CD4-positive, alpha-beta T cell treated with Interleukin-15 for 1 hour (primary cell): Measurements from ENCODE around the gene GLOD4.
"Not testable (repeated sequence)": the region's sequence is repeated elsewhere in the genome, so short reads cannot be mapped to it uniquely, and the experiment has no call there.

ENCODE experiments used
- DNase-seq: peaks from one replicate; pipeline ENCODE4 v3.0.0-alpha.2; 2020

The GLOD4 gene

GRCh38 chr17:781805-782731, at the start of gene GLOD4, which contains the start of gene MRM3:
Gene GLOD4 (minus strand): TSS chr17:782280. CDS start chr17:782255, 25 bp downstream.
Gene MRM3 (plus strand): TSS chr17:782353. CDS start chr17:782379, 26 bp downstream.
- peak; percentile 92 for DNase-seq

- no peak for DNase-seq
Observed at GRCh38 chr17:830950-831349, 48.9 kb upstream of the GLOD4 start.

DNA sequence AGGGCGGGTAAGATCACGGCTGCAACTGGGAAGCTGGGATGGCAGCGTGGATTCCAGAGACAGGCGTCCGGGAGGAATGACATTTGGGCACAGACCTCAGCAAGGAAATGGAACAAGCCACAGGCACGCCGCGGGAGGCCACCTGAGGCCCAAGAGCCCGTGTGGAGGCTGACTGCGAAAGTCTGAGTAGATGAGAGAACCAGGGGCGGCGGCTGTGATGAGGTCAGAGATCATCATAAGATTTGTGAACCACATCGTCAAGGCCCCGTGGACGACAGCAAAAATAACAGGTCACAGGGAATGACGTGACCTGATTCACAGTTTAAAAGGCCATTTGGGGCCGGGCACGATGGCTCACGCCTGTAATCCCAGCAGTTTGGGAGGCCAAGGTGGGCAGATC, 48.3 kb upstream of the GLOD4 start:
- DNase-seq: no peak

GRCh38 chr17:829614-830013, 47.5 kb upstream of the GLOD4 start:
- not testable (repeated sequence) for DNase-seq

- no peak for DNase-seq
Observed at GRCh38 chr17:828761-829160, 46.7 kb upstream of the GLOD4 start.

DNA sequence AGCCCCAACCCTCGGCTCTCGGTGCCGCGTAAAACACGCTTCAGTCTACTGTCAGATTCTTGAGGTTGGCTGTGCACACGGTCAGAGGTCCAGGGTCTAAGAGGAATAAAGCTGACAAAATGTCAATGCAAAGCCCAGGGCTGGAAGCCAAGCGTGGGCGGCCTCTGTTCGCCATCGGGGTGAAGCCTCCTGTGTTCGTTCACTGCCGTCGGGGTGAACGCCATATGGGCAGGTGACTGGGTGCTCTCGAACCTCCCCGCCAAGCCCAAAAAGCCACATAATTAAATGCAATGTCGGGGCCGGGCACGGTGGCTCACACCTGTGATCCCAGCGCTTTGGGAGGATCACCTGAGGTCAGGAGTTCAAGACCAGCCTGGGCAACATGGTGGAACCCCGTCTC, 44.7 kb upstream of the GLOD4 start:
- no peak for DNase-seq

DNA sequence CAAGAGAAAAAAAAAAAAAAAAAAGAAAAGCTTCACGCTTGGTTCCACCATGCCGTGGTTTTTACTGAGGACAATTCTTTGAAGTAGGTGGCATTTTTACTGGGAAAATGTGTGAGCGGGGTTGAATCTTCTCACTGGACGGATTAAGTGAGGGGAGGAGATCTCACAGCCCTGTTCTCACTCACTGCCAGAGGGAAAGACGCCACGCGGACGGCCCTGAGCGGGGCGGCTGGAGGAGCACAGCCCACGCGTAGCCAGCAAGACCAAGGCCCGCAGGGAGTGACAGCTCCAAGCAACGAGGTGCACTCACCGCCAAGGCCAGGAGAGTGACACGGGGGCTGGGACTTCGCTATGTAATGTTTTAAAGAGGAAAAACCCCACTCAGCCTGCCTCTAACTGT, 43.1 kb upstream of the GLOD4 start:
- DNase-seq: no peak

- DNase-seq: no peak
Observed at GRCh38 chr17:824378-824777, 42.3 kb upstream of the GLOD4 start.

- no peak for DNase-seq
Observed at GRCh38 chr17:823501-823902, 41.4 kb upstream of the GLOD4 start.

DNA sequence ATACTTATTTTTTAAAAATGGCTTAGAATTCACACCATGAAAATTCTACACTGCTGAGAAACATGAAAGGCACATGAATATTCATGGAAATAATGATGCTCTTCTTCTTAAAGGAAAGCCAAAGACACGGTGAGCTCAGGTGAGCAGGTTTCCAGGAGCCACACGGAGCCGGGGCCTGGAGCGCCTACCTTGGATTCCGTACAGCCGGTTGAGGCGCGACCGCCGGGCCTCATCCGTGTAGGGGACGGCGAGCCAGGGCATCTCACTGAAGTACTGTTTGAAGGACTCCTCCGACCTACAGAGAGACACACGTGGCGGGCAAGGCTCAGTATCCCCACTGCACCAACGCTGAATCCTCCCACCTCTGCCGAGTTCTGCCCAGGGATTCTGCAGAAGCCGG, 37.2 kb upstream of the GLOD4 start:
- DNase-seq: no peak

GRCh38 chr17:814371-814770, 32.3 kb upstream of the GLOD4 start:
- DNase-seq: no peak

GRCh38 chr17:812638-813204, 30.6 kb upstream of the GLOD4 start:
- DNase-seq: no peak

GRCh38 chr17:811051-811784, 29.1 kb upstream of the GLOD4 start:
- no peak for DNase-seq

- no peak for DNase-seq
Observed at GRCh38 chr17:807523-808294, 25.6 kb upstream of the GLOD4 start.

- no peak for DNase-seq
Observed at GRCh38 chr17:806781-807522, 24.9 kb upstream of the GLOD4 start.

DNA sequence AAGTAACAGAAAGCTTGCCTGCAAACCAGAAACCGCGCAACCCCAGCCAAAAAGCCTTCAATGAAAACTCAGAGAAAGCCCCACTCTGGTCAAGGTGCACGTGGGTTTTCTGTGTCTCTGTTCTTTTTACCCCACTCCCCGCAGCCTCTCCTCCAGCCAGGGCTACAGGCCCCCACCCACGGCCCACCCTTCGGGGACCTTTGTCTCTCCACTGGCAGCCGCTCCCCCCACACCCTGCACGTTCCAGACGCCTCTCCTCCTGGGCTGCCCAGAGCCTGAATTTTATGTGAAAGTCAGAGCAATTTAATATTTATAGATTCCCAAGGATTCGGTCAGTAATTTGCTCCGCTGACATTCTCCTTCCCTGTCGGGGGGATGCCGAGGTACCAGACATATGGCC, 24.3 kb upstream of the GLOD4 start:
- DNase-seq: no peak

- not testable (repeated sequence) for DNase-seq
Observed at GRCh38 chr17:805886-806285, 23.8 kb upstream of the GLOD4 start.

DNA sequence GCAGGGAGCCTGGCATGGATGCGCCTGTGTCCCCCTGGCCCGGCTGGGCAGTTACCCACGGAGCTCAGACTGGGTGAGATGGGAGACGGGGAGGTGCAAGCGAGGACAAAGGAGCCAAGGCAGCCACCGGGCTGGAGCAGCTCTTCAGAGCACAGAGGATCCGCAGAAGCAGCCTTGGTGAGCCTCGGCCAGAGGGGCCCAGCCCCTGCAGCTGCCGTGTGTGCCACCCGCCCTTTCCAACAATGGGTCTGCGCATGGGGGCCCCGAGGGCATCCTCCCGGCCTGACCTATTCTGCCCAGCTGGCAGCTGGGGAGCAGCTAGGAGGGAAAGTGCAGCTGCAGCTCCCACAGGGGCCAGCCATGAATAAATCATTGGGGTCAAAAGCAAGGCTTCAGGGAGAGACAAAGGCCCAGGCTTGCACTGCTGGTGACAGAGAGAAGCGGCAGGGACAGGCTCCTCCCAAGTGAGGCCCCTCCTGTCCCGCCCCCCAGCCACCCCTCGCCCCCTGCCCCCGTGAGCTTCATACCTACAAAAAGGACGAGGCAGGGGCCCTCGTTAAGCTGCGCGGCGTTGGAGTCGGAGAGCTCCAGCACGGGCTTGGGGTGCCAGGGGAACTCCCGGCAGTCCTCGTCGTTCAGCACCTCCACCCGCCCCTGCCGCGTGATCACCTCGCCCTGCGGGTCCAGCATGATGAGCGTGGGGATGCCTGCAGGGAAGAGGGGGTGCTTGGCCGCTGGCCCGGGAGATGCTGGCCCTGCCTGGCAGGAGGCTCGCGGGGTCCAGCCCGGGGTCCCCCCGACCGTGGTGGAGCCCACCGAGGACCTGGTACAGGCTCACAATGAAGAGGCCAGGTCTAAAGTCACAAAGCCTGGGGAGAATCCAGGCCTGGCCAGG, 22.7 kb upstream of the GLOD4 start:
- DNase-seq: no peak

GRCh38 chr17:802901-803881, 21.1 kb upstream of the GLOD4 start:
- DNase-seq: no peak

DNA sequence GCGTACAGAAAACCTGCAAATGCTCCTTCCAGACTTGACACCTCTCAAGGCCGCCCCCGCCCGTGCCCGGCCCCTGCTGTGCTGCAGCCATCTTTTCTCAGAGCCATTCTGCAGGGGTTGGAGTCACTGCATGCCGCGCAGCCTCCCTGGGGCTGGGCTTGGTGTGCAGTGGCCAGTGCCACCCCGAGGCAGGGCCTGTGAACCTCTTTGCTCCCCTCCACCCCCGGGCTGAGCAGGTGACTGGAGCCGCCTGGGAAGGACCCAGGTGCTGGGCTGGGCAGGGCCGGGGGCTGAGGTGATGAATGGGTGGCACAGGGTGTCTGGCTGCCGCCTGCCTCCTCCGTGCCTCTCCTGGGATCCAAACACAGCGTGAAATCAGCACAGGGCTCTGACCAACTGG, 20.4 kb upstream of the GLOD4 start:
- DNase-seq: no peak
